Ovary (tissue), 9 donors: ENCODE measurements around the gene PTPRU. TPM values are rescaled to one million over a fixed set of nuclear protein-coding genes. Genes with fewer than 3 reads are reported as not detected.

Experiments
- DNase-seq, 5 donors: peaks; one replicate each; pipeline ENCODE4 v3.0.0-alpha.2; 2019 to 2020
- H3K27ac ChIP-seq, 2 donors: fragments of 200-600 bp; one replicate each; pipeline versions ENCODE4 v1.5.1 to v1.8.0; 2019 to 2022
- H3K27me3 ChIP-seq: fragments of 200-600 bp; one replicate; pipeline ENCODE4 v1.8.0; 2022
- H3K36me3 ChIP-seq: fragments of 200-600 bp; sonication (generic); one replicate; pipeline ENCODE4 v1.5.1; 2019
- H3K4me1 ChIP-seq: one replicate; pipeline ENCODE4 v1.8.1; 2013; ENCODE audit warnings: mild to moderate bottlenecking, moderate library complexity; ENCODE audit not compliant: insufficient read depth
- H3K4me3 ChIP-seq: fragments of 200-600 bp; sonication (generic); one replicate; pipeline ENCODE4 v1.5.1; 2017
- H3K9me3 ChIP-seq, 2 donors: fragments of 200-600 bp in 1 of 2; sonication (generic) in 1 of 2; one replicate each; pipeline versions ENCODE4 v1.5.1 to v1.8.1; 2013 to 2019; ENCODE audit warnings: mild to moderate bottlenecking in 1 of 2, moderate library complexity in 1 of 2
- CTCF ChIP-seq, 3 donors: fragments of 450-650 bp in 2 of 3; fragments of 200-600 bp in 1 of 3; IDR thresholded peaks; one replicate each; pipeline versions ENCODE4 v1.5.1 to v1.8.0; 2016 to 2022; ENCODE audit warnings: antibody characterized with exemption in 3 of 3, mild to moderate bottlenecking in 1 of 3
- EP300 ChIP-seq: sonication (generic); formaldehyde crosslinking; IDR thresholded peaks from one replicate; pipeline ENCODE4 v1.6.1; 2017; ENCODE audit warnings: antibody characterized with exemption
- POLR2A ChIP-seq: fragments of 450-650 bp; IDR thresholded peaks from one replicate; pipeline ENCODE4 v1.6.1; 2017; ENCODE audit warnings: antibody characterized with exemption, mild to moderate bottlenecking, moderate library complexity
- WGBS, 3 donors: extraction: QIAGEN DNeasy Blood & Tissue Kit in 1 of 3; methylation state at CpG; one replicate each; pipeline versions ENCODE4 v1.1.5 to v1.1.7; 2013 to 2017; 5-methylcytosine and 5-hydroxymethylcytosine counted together
- intact Hi-C, 4 donors: fragments of 100-400 bp; cut with DNase I; formaldehyde crosslinking; loops; one replicate each; pipeline versions ENCODE4 v1.11.0 to v1.15.1; 2022 to 2023
- polyA plus RNA-seq, 2 donors: library from polyadenylated mRNA; stranded (reverse); fragments of 200-250 nt in 1 of 2; fragments of 350-450 nt in 1 of 2; fragmentation: Illumina TruSeq in 1 of 2; extraction: RNeasy Lipid Tissue Mini Kit (QIAGEN cat#74804) in 1 of 2; gene quantifications; one replicate each; pipeline ENCODE4 v1.2.3, GENCODE V29; 2013 to 2014
- total RNA-seq, 7 donors: library from RNA; depleted of rRNA in 2 of 7; stranded (reverse); fragments of >200 nt in 2 of 7; fragmentation: NEBNext Ultra II Directional in 3 of 7; extraction: Animal tissue kit (Norgen Biotek cat#: 25700) in 3 of 7; gene quantifications; one replicate each; pipeline versions ENCODE4 v1.1.0 to v1.2.4, GENCODE V29; 2016 to 2023
- donor health status: DM: no; HTN: no; CAD: no; lungs with moderate emphysema.
- donor health status: DM: no; HTN: no; CAD: no.
- donor health status: Bipolar disorder and iron deficiency.
- donor health status: DM: yes; HTN: yes; CAD: no.
- donor health status: DM: no; HTN: no; CAD: no.
- donor health status: DM: yes; HTN: yes; CAD: no.

PTPRU gene
- total and polyA plus RNA-seq, 9 donors, result 2.9 to 45.2 (median 29.9) TPM

GRCh38 chr1:29342351-29342750, 106.0 kb downstream of the PTPRU start:
- TF ChIP-seq EP300 (no peak), CTCF (IDR thresholded peaks at IDR 0.05) (no peak)
- Histone ChIP-seq H3K9me3 (no peaks in the 10 kb centered on the region), H3K4me1 (no peaks in the 10 kb centered on the region), H3K27ac (no peak overlapping the region), H3K36me3 (no peaks in the 10 kb centered on the region), H3K27me3 (no peaks in the 10 kb centered on the region), H3K4me3 (no peak overlapping the region)
- 66 to 79% (median 76%) methylated on average over 7 of the region's 7 CpGs for WGBS, 3 donors
- DNase-seq, result no peak
- intact Hi-C loops, result no loop called here

- Histone ChIP-seq H3K27me3 (no peaks in the 10 kb centered on the region), H3K36me3 (no peaks in the 10 kb centered on the region), H3K9me3 (no peaks in the 10 kb centered on the region), H3K27ac (no peak overlapping the region), H3K4me3 (no peak overlapping the region), H3K4me1 (no peaks in the 10 kb centered on the region)
- DNase-seq, result no peak
- WGBS, 3 donors, result 33 to 48% (median 35%) methylated on average over 2 of the region's 2 CpGs
- TF ChIP-seq POLR2A (no peak), EP300 (no peak), CTCF (IDR thresholded peaks at IDR 0.05) (no peak)
- intact Hi-C loops, result no loop called here
These were observed 106.7 kb downstream of the PTPRU start for GRCh38 chr1:29342983-29343382.

GRCh38 chr1:29343476-29343875, 107.2 kb downstream of the PTPRU start:
- H3K27ac ChIP-seq, result no peak overlapping the region
- no peak for TF ChIP-seq CTCF (IDR thresholded peaks at IDR 0.05)
- no peak for TF ChIP-seq POLR2A
- no peak for TF ChIP-seq EP300
- H3K9me3 ChIP-seq, result no peaks in the 10 kb centered on the region
- WGBS, 3 donors, result 58 to 67% (median 65%) methylated on average over 4 of the region's 4 CpGs
- no peak for DNase-seq
- H3K4me1 ChIP-seq, result no peaks in the 10 kb centered on the region
- no peaks in the 10 kb centered on the region for H3K36me3 ChIP-seq
- H3K27me3 ChIP-seq, result no peaks in the 10 kb centered on the region
- intact Hi-C loops, result no loop called here
- no peak overlapping the region for H3K4me3 ChIP-seq

- Histone ChIP-seq H3K27me3 (no peaks in the 10 kb centered on the region), H3K9me3 (no peaks in the 10 kb centered on the region), H3K36me3 (no peaks in the 10 kb centered on the region), H3K4me1 (no peaks in the 10 kb centered on the region), H3K27ac (no peak overlapping the region), H3K4me3 (no peak overlapping the region)
- intact Hi-C loops, result no loop called here
- 50 to 53% (median 51%) methylated on average over 10 of the region's 10 CpGs for WGBS, 3 donors
- TF ChIP-seq EP300 (no peak), CTCF (IDR thresholded peaks at IDR 0.05) (no peak), POLR2A (no peak)
- DNase-seq, result no peak
These were observed 107.6 kb downstream of the PTPRU start for GRCh38 chr1:29343908-29344307.

- intact Hi-C loops, result no loop called here
- 12 to 32% (median 23%) methylated on average over 9 of the region's 9 CpGs for whole genome bisulfite sequencing, 3 donors
These were observed 108.0 kb downstream of the PTPRU start for GRCh38 chr1:29344336-29344735.

More at GRCh38 chr1:29344336-29344735, 108.0 kb downstream of the PTPRU start:
- no peak for TF ChIP-seq EP300
- no peak for TF ChIP-seq CTCF (IDR thresholded peaks at IDR 0.05)
- no peak for TF ChIP-seq POLR2A
- Histone ChIP-seq H3K27ac (no peak overlapping the region), H3K27me3 (no peaks in the 10 kb centered on the region), H3K36me3 (no peaks in the 10 kb centered on the region), H3K4me1 (no peaks in the 10 kb centered on the region), H3K4me3 (no peak overlapping the region), H3K9me3 (no peaks in the 10 kb centered on the region)
- no peak for DNase-seq
